HepG2 (cell line): ENCODE measurements around the gene WNK2. TPM values are rescaled to one million over a fixed set of nuclear protein-coding genes. Genes with fewer than 3 reads are reported as not detected.

Experiments
- DMAP1 ChIP-seq: IDR thresholded peaks from 2 replicates; pipeline ENCODE4 v1.6.1; 2016
- ELF1 ChIP-seq: sonication (generic); formaldehyde crosslinking; IDR thresholded peaks from 2 replicates; pipeline ENCODE4 v1.4.0; 2020; ENCODE audit warnings: missing genetic modification reagents
- HMGA1 ChIP-seq: sonication (generic); formaldehyde crosslinking; conservative IDR thresholded peaks from 2 replicates; pipeline ENCODE4 v1.4.0; 2020; ENCODE audit warnings: missing genetic modification reagents
- IKZF1 ChIP-seq: fragments of 450-650 bp; IDR thresholded peaks from 2 replicates; pipeline ENCODE4 v1.7.1; 2016
- JDP2 ChIP-seq: sonication (generic); formaldehyde crosslinking; IDR thresholded peaks from 2 replicates; pipeline ENCODE4 v1.8.1; 2022; ENCODE audit warnings: missing genetic modification reagents, borderline replicate concordance
- KLF13 ChIP-seq: sonication (generic); formaldehyde crosslinking; IDR thresholded peaks from 2 replicates; pipeline ENCODE4 v1.4.0; 2020; ENCODE audit warnings: mild to moderate bottlenecking, missing genetic modification reagents
- MTF2 ChIP-seq: sonication (generic); formaldehyde crosslinking; IDR thresholded peaks from 2 replicates; pipeline ENCODE4 v1.5.0; 2020; ENCODE audit warnings: missing genetic modification reagents, borderline replicate concordance
- MYC ChIP-seq: sonication (generic); formaldehyde crosslinking; IDR thresholded peaks from 2 replicates; pipeline ENCODE4 v1.9.0; 2021; ENCODE audit warnings: missing genetic modification reagents, borderline replicate concordance
- NFKBIZ ChIP-seq: IDR thresholded peaks from 2 replicates; pipeline ENCODE4 v1.6.1; 2018; ENCODE audit warnings: missing genetic modification reagents, missing compliant biosample characterization
- PHF20 ChIP-seq: sonication (generic); formaldehyde crosslinking; IDR thresholded peaks from 2 replicates; pipeline ENCODE4 v1.5.0; 2020; ENCODE audit warnings: mild to moderate bottlenecking, missing genetic modification reagents
- SCMH1 ChIP-seq: sonication (generic); formaldehyde crosslinking; IDR thresholded peaks from 2 replicates; pipeline ENCODE4 v1.9.0; 2021; ENCODE audit warnings: missing genetic modification reagents, mild to moderate bottlenecking, borderline replicate concordance
- SETDB1 ChIP-seq: sonication (generic); formaldehyde crosslinking; IDR thresholded peaks from 2 replicates; pipeline ENCODE4 v1.5.1; 2020; ENCODE audit warnings: missing genetic modification reagents, mild to moderate bottlenecking, borderline replicate concordance
- SNAPC2 ChIP-seq: sonication (generic); formaldehyde crosslinking; IDR thresholded peaks from 2 replicates; pipeline ENCODE4 v1.8.1; 2022; ENCODE audit warnings: mild to moderate bottlenecking, missing genetic modification reagents
- ZBTB8A ChIP-seq: sonication (generic); formaldehyde crosslinking; IDR thresholded peaks from 2 replicates; pipeline ENCODE4 v1.4.0; 2020; ENCODE audit warnings: mild to moderate bottlenecking, low read depth, missing genetic modification reagents, borderline replicate concordance
- ZNF10 ChIP-seq: sonication (generic); formaldehyde crosslinking; IDR thresholded peaks from 2 replicates; pipeline ENCODE4 v1.4.0; 2020; ENCODE audit warnings: mild to moderate bottlenecking, low read depth, missing genetic modification reagents, borderline replicate concordance
- ZNF225 ChIP-seq: sonication (generic); formaldehyde crosslinking; IDR thresholded peaks from 2 replicates; pipeline ENCODE4 v1.4.0; 2020; ENCODE audit warnings: mild to moderate bottlenecking, missing genetic modification reagents
- ZNF230 ChIP-seq: sonication (generic); formaldehyde crosslinking; IDR thresholded peaks from 2 replicates; pipeline ENCODE4 v1.4.0; 2020; ENCODE audit warnings: mild to moderate bottlenecking, missing genetic modification reagents
- ZNF549 ChIP-seq: sonication (generic); formaldehyde crosslinking; IDR thresholded peaks from 2 replicates; pipeline ENCODE4 v1.5.0; 2020; ENCODE audit warnings: missing genetic modification reagents
- ZNF570 ChIP-seq: sonication (generic); formaldehyde crosslinking; IDR thresholded peaks from 2 replicates; pipeline ENCODE4 v1.4.0; 2020; ENCODE audit warnings: mild to moderate bottlenecking, missing genetic modification reagents, borderline replicate concordance
- ZNF670 ChIP-seq: sonication (generic); formaldehyde crosslinking; IDR thresholded peaks from 2 replicates; pipeline ENCODE4 v1.8.0; 2022; ENCODE audit warnings: mild to moderate bottlenecking, missing genetic modification reagents, borderline replicate concordance
- polyA plus RNA-seq, 8 experiments: library from polyadenylated mRNA; depleted of rRNA in 3 of 8; stranded (reverse) in 7 of 8; unstranded in 1 of 8; fragments of >200 nt; fragmentation: Illumina TruSeq in 4 of 8; extraction: Trizol in 4 of 8; gene quantifications; 2 replicates each; pipeline versions ENCODE4 v1.2.1 to v1.2.3, GENCODE V29; 2011 to 2016; ENCODE audit warnings: low read depth in 4 of 8, missing spikeins in 1 of 8, mixed read lengths in 1 of 8; ENCODE audit not compliant: insufficient read depth in 1 of 8
- total RNA-seq, 5 experiments: library from RNA; depleted of rRNA; stranded (reverse); fragments of >200 nt; fragmentation: Illumina TruSeq; extraction: Trizol; gene quantifications; 2 replicates each; pipeline ENCODE4 v1.2.3, GENCODE V29; 2016; ENCODE audit warnings: low read depth in 1 of 5
- TF ChIP-seq, protein P1 (sequence below): sonication (generic); formaldehyde crosslinking; conservative IDR thresholded peaks from 2 replicates; pipeline ENCODE4 v1.4.0; 2020; ENCODE audit warnings: missing genetic modification reagents
- TF ChIP-seq, protein P2 (sequence below): sonication (generic); formaldehyde crosslinking; IDR thresholded peaks from 2 replicates; pipeline ENCODE4; 2020; ENCODE audit warnings: missing genetic modification reagents, mild to moderate bottlenecking, borderline replicate concordance
- TF ChIP-seq, protein P3 (sequence below): sonication (generic); formaldehyde crosslinking; IDR thresholded peaks from 2 replicates; pipeline ENCODE4 v1.4.0; 2020; ENCODE audit warnings: mild to moderate bottlenecking, missing genetic modification reagents
- TF ChIP-seq, protein P4 (sequence below): IDR thresholded peaks from 2 replicates; pipeline ENCODE4 v1.6.1; 2016; ENCODE audit warnings: low read depth, borderline replicate concordance

Gene WNK2
- total and polyA plus RNA-seq, 2 of the 13 experiments (the other 11 are each of a cell fraction or from before 2014, with no cell fraction given) = 10.5 to 12.0 TPM

DNA sequence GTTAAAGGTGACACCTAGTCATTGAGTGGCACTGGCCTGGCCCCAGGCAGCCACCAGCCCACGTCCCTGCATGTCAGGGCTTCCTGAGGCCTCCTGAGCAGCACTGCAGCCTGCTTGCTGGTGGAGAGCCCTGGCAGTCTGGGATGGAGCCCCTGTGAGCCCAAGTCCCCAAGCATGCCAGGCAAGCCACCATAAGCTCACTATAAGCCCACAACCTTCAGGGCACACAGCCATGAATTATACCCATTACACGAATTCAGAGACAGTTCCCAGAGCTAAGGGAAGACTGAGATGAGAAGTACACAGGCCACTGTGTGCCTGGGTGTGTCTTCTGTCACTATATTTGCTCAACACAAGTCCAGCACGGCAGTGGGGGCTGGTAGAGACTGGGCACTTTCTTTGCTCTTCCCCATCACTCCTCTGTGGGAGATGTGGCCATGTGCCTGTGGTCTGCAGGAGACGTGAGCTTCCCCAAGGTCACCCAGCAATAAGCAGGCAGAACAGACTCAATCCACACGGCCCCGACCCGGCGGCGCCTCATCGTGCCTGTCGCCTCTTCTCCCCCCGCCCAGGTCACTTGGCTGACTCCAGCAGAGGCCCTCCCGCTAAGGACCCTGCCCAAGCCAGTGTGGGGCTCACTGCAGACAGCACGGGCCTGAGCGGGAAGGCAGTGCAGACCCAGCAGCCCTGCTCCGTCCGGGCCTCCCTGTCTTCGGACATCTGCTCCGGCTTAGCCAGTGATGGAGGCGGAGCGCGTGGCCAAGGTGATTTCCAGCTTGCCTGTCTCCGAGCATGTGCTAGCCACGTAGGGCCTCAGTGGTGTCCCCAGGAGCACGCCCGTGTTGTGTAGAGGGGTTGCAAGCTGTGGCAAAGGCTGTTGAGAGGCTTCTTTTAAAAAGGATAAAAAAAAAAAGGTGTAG, 114.8 kb downstream of the WNK2 start (continued):
- TF ChIP-seq, protein P1, sequence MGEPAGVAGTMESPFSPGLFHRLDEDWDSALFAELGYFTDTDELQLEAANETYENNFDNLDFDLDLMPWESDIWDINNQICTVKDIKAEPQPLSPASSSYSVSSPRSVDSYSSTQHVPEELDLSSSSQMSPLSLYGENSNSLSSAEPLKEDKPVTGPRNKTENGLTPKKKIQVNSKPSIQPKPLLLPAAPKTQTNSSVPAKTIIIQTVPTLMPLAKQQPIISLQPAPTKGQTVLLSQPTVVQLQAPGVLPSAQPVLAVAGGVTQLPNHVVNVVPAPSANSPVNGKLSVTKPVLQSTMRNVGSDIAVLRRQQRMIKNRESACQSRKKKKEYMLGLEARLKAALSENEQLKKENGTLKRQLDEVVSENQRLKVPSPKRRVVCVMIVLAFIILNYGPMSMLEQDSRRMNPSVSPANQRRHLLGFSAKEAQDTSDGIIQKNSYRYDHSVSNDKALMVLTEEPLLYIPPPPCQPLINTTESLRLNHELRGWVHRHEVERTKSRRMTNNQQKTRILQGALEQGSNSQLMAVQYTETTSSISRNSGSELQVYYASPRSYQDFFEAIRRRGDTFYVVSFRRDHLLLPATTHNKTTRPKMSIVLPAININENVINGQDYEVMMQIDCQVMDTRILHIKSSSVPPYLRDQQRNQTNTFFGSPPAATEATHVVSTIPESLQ = no peak
- 0 out of 2 replicates have a peak, but pooled peaks have one; percentile 43 for TF ChIP-seq ZNF225 (CRISPR knock-in tag)
- TF ChIP-seq SCMH1 = no peak
- TF ChIP-seq MYC (CRISPR knock-in tag) = peak; percentile 96
- TF ChIP-seq SETDB1 = no peak
- TF ChIP-seq ZNF670 = no peak; the same call in 1 of the 2 replicates
- peak; percentile 45; the same call in 1 of the 2 replicates for TF ChIP-seq PHF20 (CRISPR knock-in tag)
- TF ChIP-seq, protein P2, sequence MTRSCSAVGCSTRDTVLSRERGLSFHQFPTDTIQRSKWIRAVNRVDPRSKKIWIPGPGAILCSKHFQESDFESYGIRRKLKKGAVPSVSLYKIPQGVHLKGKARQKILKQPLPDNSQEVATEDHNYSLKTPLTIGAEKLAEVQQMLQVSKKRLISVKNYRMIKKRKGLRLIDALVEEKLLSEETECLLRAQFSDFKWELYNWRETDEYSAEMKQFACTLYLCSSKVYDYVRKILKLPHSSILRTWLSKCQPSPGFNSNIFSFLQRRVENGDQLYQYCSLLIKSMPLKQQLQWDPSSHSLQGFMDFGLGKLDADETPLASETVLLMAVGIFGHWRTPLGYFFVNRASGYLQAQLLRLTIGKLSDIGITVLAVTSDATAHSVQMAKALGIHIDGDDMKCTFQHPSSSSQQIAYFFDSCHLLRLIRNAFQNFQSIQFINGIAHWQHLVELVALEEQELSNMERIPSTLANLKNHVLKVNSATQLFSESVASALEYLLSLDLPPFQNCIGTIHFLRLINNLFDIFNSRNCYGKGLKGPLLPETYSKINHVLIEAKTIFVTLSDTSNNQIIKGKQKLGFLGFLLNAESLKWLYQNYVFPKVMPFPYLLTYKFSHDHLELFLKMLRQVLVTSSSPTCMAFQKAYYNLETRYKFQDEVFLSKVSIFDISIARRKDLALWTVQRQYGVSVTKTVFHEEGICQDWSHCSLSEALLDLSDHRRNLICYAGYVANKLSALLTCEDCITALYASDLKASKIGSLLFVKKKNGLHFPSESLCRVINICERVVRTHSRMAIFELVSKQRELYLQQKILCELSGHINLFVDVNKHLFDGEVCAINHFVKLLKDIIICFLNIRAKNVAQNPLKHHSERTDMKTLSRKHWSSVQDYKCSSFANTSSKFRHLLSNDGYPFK (CRISPR knock-in tag) = peak; percentile 64; the same call in 1 of the 2 replicates
- TF ChIP-seq JDP2 = no peak; the same call in 1 of the 2 replicates
- TF ChIP-seq ELF1 (CRISPR knock-in tag) = no peak
- TF ChIP-seq IKZF1 = no peak
- no peak for TF ChIP-seq ZNF570 (CRISPR knock-in tag)
- no peak for TF ChIP-seq ZNF549 (CRISPR knock-in tag)
- TF ChIP-seq DMAP1 = peak; percentile 89
- TF ChIP-seq NFKBIZ (CRISPR knock-in tag) = no peak; the same call in 1 of the 2 replicates
- 0 out of 2 replicates have a peak, but pooled peaks have one; percentile 78 for TF ChIP-seq KLF13 (CRISPR knock-in tag)
- TF ChIP-seq HMGA1 = no peak
- no peak for TF ChIP-seq ZBTB8A (CRISPR knock-in tag)
- TF ChIP-seq ZNF230 (CRISPR knock-in tag) = no peak; the same call in 1 of the 2 replicates
- no peak for TF ChIP-seq ZNF10 (CRISPR knock-in tag)
- TF ChIP-seq, protein P3, sequence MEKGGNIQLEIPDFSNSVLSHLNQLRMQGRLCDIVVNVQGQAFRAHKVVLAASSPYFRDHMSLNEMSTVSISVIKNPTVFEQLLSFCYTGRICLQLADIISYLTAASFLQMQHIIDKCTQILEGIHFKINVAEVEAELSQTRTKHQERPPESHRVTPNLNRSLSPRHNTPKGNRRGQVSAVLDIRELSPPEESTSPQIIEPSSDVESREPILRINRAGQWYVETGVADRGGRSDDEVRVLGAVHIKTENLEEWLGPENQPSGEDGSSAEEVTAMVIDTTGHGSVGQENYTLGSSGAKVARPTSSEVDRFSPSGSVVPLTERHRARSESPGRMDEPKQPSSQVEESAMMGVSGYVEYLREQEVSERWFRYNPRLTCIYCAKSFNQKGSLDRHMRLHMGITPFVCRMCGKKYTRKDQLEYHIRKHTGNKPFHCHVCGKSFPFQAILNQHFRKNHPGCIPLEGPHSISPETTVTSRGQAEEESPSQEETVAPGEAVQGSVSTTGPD (CRISPR knock-in tag) = no peak
- TF ChIP-seq, protein P4, sequence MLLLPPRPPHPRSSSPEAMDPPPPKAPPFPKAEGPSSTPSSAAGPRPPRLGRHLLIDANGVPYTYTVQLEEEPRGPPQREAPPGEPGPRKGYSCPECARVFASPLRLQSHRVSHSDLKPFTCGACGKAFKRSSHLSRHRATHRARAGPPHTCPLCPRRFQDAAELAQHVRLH (CRISPR knock-in tag) = peak; percentile 75; the same call in 1 of the 2 replicates
- TF ChIP-seq SNAPC2 (CRISPR knock-in tag) = no peak
- 0 out of 2 replicates have a peak, but pooled peaks have one; percentile 24 for TF ChIP-seq MTF2
